Endothelial cell of umbilical vein (primary cell): ENCODE results near the gene HOXB3. TPM values are rescaled to one million over a fixed set of nuclear protein-coding genes. Genes with fewer than 3 reads are reported as not detected.

Experiments
- BruUV-seq: library from RNA; stranded (reverse); fragments of 400-500 nt; replicated peaks from 2 replicates; lab custom pipeline; 2021; lab: Mats Ljungman, UMichigan
- CTCF ChIA-PET: fragments of 300-600, 350-600 bp; sonication (Branson Sonifier 250); formaldehyde crosslinking; loops from one replicate; lab custom pipeline; 2021; ENCODE audit warnings: antibody characterized with exemption, inconsistent platforms; lab: Charles Lee
- POLR2A ChIA-PET: fragments of 300-600, 350-600 bp; sonication (Branson Sonifier 250); formaldehyde crosslinking; loops from one replicate; lab custom pipeline; 2021; ENCODE audit warnings: antibody characterized with exemption, inconsistent platforms; lab: Charles Lee
- DNase-seq: peaks from one replicate; pipeline ENCODE4 v3.0.0-alpha.2; 2011; ENCODE audit warnings: low read depth, low spot score
- FAIRE-seq: peaks from 2 replicates; lab custom pipeline; 2011; peaks lifted over from hg19 to GRCh38; lab: Jason Lieb, UNC
- H2AFZ ChIP-seq: 2 replicates; pipeline ENCODE4 v1.6.0; 2012; ENCODE audit warnings: low read depth, low read length, control low read depth, inconsistent platforms
- H3K27ac ChIP-seq: 2 replicates; pipeline ENCODE4 v1.5.1; 2011; ENCODE audit warnings: low read depth, mild to moderate bottlenecking, control low read depth, low read length, moderate library complexity; ENCODE audit not compliant: insufficient read depth
- H3K27me3 ChIP-seq, 2 experiments: 2 replicates each; pipeline versions ENCODE4 v1.6.0 to v1.6.1; 2011; ENCODE audit warnings: low read length in 2 of 2, mixed read lengths in 1 of 2; ENCODE audit not compliant: control insufficient read depth in 2 of 2, insufficient read depth in 2 of 2
- H3K36me3 ChIP-seq, 2 experiments: 2 replicates in 1 of 2; 3 replicates in 1 of 2; pipeline ENCODE4 v1.5.1; 2011; ENCODE audit warnings: low read length in 2 of 2, mild to moderate bottlenecking in 1 of 2, moderate library complexity in 1 of 2; ENCODE audit not compliant: control insufficient read depth in 2 of 2, insufficient read depth in 2 of 2; ENCODE audit errors: extremely low read depth in 1 of 2
- H3K4me1 ChIP-seq: 3 replicates; pipeline ENCODE4 v1.5.1; 2011; ENCODE audit warnings: mild to moderate bottlenecking, low read length; ENCODE audit not compliant: control insufficient read depth, insufficient read depth; ENCODE audit errors: extremely low read depth
- H3K4me2 ChIP-seq: 2 replicates; pipeline ENCODE4 v1.6.1; 2011; ENCODE audit warnings: low read length, control low read depth, mixed read lengths; ENCODE audit not compliant: insufficient read depth
- H3K4me3 ChIP-seq, 3 experiments: fragments of 200-600 bp in 1 of 3; sonication (generic), shearing (Covaris generic) in 1 of 3; replicated peaks in 1 of 3; 2 replicates each; pipeline ENCODE4 v1.5.1; 2011 to 2016; ENCODE audit warnings: control low read depth in 3 of 3, low read length in 3 of 3, mild to moderate bottlenecking in 2 of 3, inconsistent platforms in 1 of 3, low read depth in 1 of 3, moderate library complexity in 1 of 3; ENCODE audit not compliant: insufficient read depth in 1 of 3
- H3K79me2 ChIP-seq: 2 replicates; pipeline ENCODE4 v1.6.0; 2012; ENCODE audit warnings: low read length, inconsistent platforms; ENCODE audit not compliant: control insufficient read depth, insufficient read depth
- H3K9ac ChIP-seq: replicated peaks from 2 replicates; pipeline ENCODE3; 2011; ENCODE audit warnings: low read length, control low read depth; ENCODE audit not compliant: insufficient read depth; ENCODE audit errors: extremely low read depth
- H3K9me1 ChIP-seq: replicated peaks from 3 replicates; pipeline ENCODE4 v1.6.0; 2011; ENCODE audit warnings: mild to moderate bottlenecking, low read length; ENCODE audit not compliant: control insufficient read depth, insufficient read depth; ENCODE audit errors: extremely low read depth
- H3K9me3 ChIP-seq: replicated peaks from 2 replicates; pipeline ENCODE4 v1.5.1; 2012; ENCODE audit warnings: low read length, inconsistent platforms; ENCODE audit not compliant: control insufficient read depth, insufficient read depth
- H4K20me1 ChIP-seq: replicated peaks from 2 replicates; pipeline ENCODE3; 2011; ENCODE audit warnings: mild to moderate bottlenecking, low read length; ENCODE audit not compliant: control insufficient read depth, insufficient read depth; ENCODE audit errors: extremely low read depth
- CTCF ChIP-seq, 2 donors: IDR thresholded peaks; 1 replicate in 1 of 2; 2 replicates in 1 of 2; pipeline ENCODE4 v1.5.1; 2011; ENCODE audit warnings: low read length in 2 of 2, mild to moderate bottlenecking in 2 of 2, moderate library complexity in 2 of 2, control low read depth in 1 of 2, inconsistent platforms in 1 of 2, low read depth in 1 of 2; ENCODE audit not compliant: insufficient read depth in 1 of 2; ENCODE audit errors: extremely low read depth in 1 of 2
- EZH2 ChIP-seq: IDR thresholded peaks from 2 replicates; pipeline ENCODE4 v1.6.1; 2012; ENCODE audit warnings: borderline replicate concordance, low read depth, mild to moderate bottlenecking, moderate library complexity, low read length, inconsistent platforms; ENCODE audit not compliant: severe bottlenecking
- FOS ChIP-seq: IDR thresholded peaks from 2 replicates; pipeline ENCODE4 v1.6.1; 2011; ENCODE audit warnings: mild to moderate bottlenecking, low read length, moderate library complexity, borderline replicate concordance; ENCODE audit not compliant: insufficient read depth
- GATA2 ChIP-seq: IDR thresholded peaks from 2 replicates; pipeline ENCODE4 v1.7.0; 2011; ENCODE audit warnings: low read depth, mild to moderate bottlenecking, moderate library complexity, mixed read lengths, low read length; ENCODE audit not compliant: insufficient read length, insufficient read depth
- JUN ChIP-seq: IDR thresholded peaks from 2 replicates; pipeline ENCODE4 v1.6.1; 2011; ENCODE audit warnings: borderline replicate concordance, low read depth; ENCODE audit not compliant: insufficient read length, insufficient read depth
- MAX ChIP-seq: IDR thresholded peaks from 2 replicates; pipeline ENCODE4 v1.6.1; 2011; ENCODE audit not compliant: insufficient read depth, insufficient read length
- MYC ChIP-seq: IDR thresholded peaks from one replicate; pipeline ENCODE4 v1.6.1; 2011; ENCODE audit warnings: mild to moderate bottlenecking, low read depth, low read length
- POLR2A ChIP-seq: IDR thresholded peaks from 2 replicates; pipeline ENCODE4 v1.6.1; 2012; ENCODE audit warnings: low read depth, mild to moderate bottlenecking, control low read depth, low read length
- POLR2AphosphoS5 ChIP-seq: IDR thresholded peaks from 2 replicates; pipeline ENCODE4 v1.6.1; 2012; ENCODE audit warnings: low read depth, mild to moderate bottlenecking, control low read depth, low read length, moderate library complexity; ENCODE audit not compliant: insufficient read depth
- dilution Hi-C: fragments of 300-500 bp; cut with MboI; formaldehyde crosslinking; loops from one replicate; pipeline ENCODE4 v1.15.0; 2019; ENCODE audit warnings: low sequenced_read_pairs; ENCODE audit not compliant: extremely low pct_ligation_motif_present
- intact Hi-C: fragments of 100-400 bp; cut with micrococcal nuclease; formaldehyde crosslinking; loops from one replicate; pipeline ENCODE4 v1.10.0; 2022
- polyA plus RNA-seq, 4 experiments: library from polyadenylated mRNA; depleted of rRNA in 3 of 4; stranded (reverse) in 3 of 4; unstranded in 1 of 4; fragments of >200 nt; gene quantifications; 2 replicates each; pipeline versions ENCODE4 v1.2.1 to v1.2.3, GENCODE V29; 2011 to 2012; ENCODE audit warnings: missing spikeins in 1 of 4
- total RNA-seq: library from RNA; stranded (reverse); gene quantifications from 2 replicates; pipeline ENCODE4 v1.2.3, GENCODE V29; 2021

The HOXB3 gene
- total and polyA plus RNA-seq, 2 donors (not counting 3 experiments of a cell fraction or from before 2014, with no cell fraction given) = 29.6 to 56.6 TPM

- FAIRE-seq (peak; percentile 80), DNase-seq (peak; percentile 87)
- Histone ChIP-seq H3K9ac (peak overlapping the region; percentile 91), H4K20me1 (no peaks in the 10 kb centered on the region), H3K4me3 (peak overlapping the region; percentile 88 to 99 (median 97)), H2AFZ (no peak overlapping the region), H3K27ac (peak overlapping the region; percentile 77), H3K4me2 (peak overlapping the region; percentile 78), H3K27me3 (no peaks in the 10 kb centered on the region), H3K9me1 (no peaks in the 10 kb centered on the region), H3K36me3 (no peaks in the 10 kb centered on the region), H3K4me1 (peaks cover 49% of the 10 kb centered on the region), H3K79me2 (peaks cover 54% of the 10 kb centered on the region), H3K9me3 (no peaks in the 10 kb centered on the region)
- TSS peak; percentile 23 for BruUV-seq
- no peak for TF ChIP-seq EZH2
- no peak for TF ChIP-seq FOS
- TF ChIP-seq POLR2A = peak; percentile 19
- peak; percentile 47 for TF ChIP-seq POLR2AphosphoS5
- CTCF ChIA-PET = interaction anchor here (1.0 to 1.9 kb wide), 4 partner anchors 11 to 328 kb away, joined by 4 to 6 read pairs (median 4); no protein-coding TSS in a partner anchor
- POLR2A ChIA-PET = no interaction called here
- intact Hi-C loops (loop anchor here (1.0 to 2.0 kb wide), 4 partner anchors 9 to 36 kb away; no protein-coding TSS in a partner anchor), dilution Hi-C loops (no loop called here)
Measured at GRCh38 chr17:48544349-48545021, 45.6 kb downstream of the HOXB3 start.

- DNase-seq = no peak
- Histone ChIP-seq H3K4me1 (peaks cover 46% of the 10 kb centered on the region), H3K9ac (peak overlapping the region; percentile 91), H2AFZ (no peak overlapping the region), H3K27ac (peak overlapping the region; percentile 77), H3K9me1 (no peaks in the 10 kb centered on the region), H3K36me3 (no peaks in the 10 kb centered on the region), H3K4me2 (peak overlapping the region; percentile 72), H4K20me1 (no peaks in the 10 kb centered on the region), H3K79me2 (peaks cover 54% of the 10 kb centered on the region), H3K27me3 (no peaks in the 10 kb centered on the region), H3K9me3 (no peaks in the 10 kb centered on the region), H3K4me3 (peak overlapping the region; percentile 88 to 99 (median 97))
- TF ChIP-seq FOS (no peak), GATA2 (no peak), JUN (no peak), CTCF (IDR thresholded peaks at IDR 0.05; ENCODE audit: extremely low read depth in 1 of 2, insufficient read depth in 1 of 2, low read depth in 1 of 2, low read length in 2 of 2) (no peak), MAX (no peak), POLR2A (no peak), MYC (no peak), EZH2 (no peak), POLR2AphosphoS5 (no peak)
- dilution Hi-C loops (no loop called here), intact Hi-C loops (loop anchor here (1.0 to 2.0 kb wide), 4 partner anchors 25 to 51 kb away; no protein-coding TSS in a partner anchor)
- ChIA-PET CTCF (interaction anchor here (1.0 to 1.9 kb wide), 4 partner anchors 11 to 328 kb away, joined by 4 to 6 read pairs (median 4); no protein-coding TSS in a partner anchor), POLR2A (no interaction called here)
- no peak for FAIRE-seq
- no TSS peak for BruUV-seq
Measured at GRCh38 chr17:48543854-48544348, 46.1 kb downstream of the HOXB3 start.
